RWPE1 (cell line): ENCODE measurements around the gene RGS5.

Source experiments
- CTCF ChIA-PET: fragments of 350-600 bp; sonication (Branson Sonifier 250); formaldehyde crosslinking; extraction: SDS; loops from one replicate; lab custom pipeline; 2021; lab: Yijun Ruan, JAX
- POLR2A ChIA-PET: fragments of 400-600 bp; formaldehyde crosslinking; extraction: SDS; loops from one replicate; lab custom pipeline; 2020; ENCODE audit warnings: antibody characterized with exemption; ENCODE audit not compliant: low non-redundant PET; lab: Yijun Ruan, JAX
- DNase-seq: peaks from one replicate; pipeline ENCODE4 v3.0.0; 2012; ENCODE audit warnings: low spot score
- H3K27ac ChIP-seq: fragments of 450-650 bp; 2 replicates; pipeline ENCODE4 v1.5.1; 2017
- CTCF ChIP-seq: fragments of 450-650 bp; conservative IDR thresholded peaks from 2 replicates; pipeline ENCODE4 v1.5.1; 2017; ENCODE audit warnings: low read depth, mild to moderate bottlenecking

RGS5 gene

DNA sequence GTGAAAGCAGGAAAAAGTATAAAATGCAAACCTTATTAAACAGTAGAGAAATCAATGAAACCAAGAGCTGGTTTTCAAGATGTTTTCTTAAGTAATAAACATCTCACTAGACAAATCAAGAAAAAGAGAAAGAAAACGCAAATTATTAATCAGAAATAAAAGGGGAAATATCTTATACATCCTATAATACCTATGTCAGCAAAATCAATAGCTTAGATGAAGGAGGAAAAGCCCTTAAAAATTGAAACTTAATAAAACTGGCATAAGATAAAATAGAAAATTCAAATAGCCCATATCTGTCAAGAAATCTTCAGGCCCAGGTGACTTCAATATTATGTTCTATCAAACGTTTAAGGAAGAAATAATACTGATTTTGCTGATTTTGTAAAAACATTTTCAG, 74.4 kb downstream of the RGS5 start:
- TF ChIP-seq CTCF: no peak
- no peak overlapping the region for H3K27ac ChIP-seq
- ChIA-PET CTCF (interaction anchor here (0.6 kb wide), 1 partner anchor 43 kb away, joined by 3 read pairs; no protein-coding TSS in a partner anchor), POLR2A (no interaction called here)
- no peak for DNase-seq

GRCh38 chr1:163124812-163125211, 77.9 kb downstream of the RGS5 start:
- CTCF ChIA-PET: no interaction called here

GRCh38 chr1:163120372-163120771, 82.3 kb downstream of the RGS5 start:
- TF ChIP-seq CTCF: no peak
- ChIA-PET POLR2A (no interaction called here), CTCF (interaction anchor here (0.7 kb wide), 1 partner anchor 13 kb away, joined by 4 read pairs; no protein-coding TSS in a partner anchor)
- no peak for DNase-seq
- no peak overlapping the region for H3K27ac ChIP-seq

More at GRCh38 chr1:163124812-163125211, 77.9 kb downstream of the RGS5 start:
- DNase-seq: no peak
- POLR2A ChIA-PET: no interaction called here
- TF ChIP-seq CTCF: no peak
- no peak overlapping the region for H3K27ac ChIP-seq

- no peak for TF ChIP-seq CTCF
- no peak overlapping the region for H3K27ac ChIP-seq
- ChIA-PET CTCF (no interaction called here), POLR2A (no interaction called here)
- no peak for DNase-seq
These were observed 83.0 kb downstream of the RGS5 start for GRCh38 chr1:163119707-163120106.

DNA sequence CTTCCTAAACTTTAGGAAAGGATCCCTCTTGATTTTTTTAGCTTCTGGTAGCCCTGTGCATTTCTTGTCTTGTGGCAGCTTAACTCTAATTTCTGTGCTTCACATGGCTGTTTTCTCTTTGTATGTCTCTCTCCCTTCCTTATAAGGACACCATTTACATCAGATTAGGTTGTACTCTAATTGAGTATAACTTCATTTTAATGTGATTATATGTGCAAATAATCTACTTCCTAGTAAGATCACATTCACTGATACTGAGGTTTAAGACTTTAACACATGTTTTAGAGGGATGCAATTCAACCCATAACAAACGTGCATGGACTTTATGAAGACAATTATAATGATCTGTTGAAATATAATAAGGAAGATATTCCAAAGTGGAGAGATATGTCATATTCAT, 86.8 kb downstream of the RGS5 start:
- ChIA-PET CTCF (no interaction called here), POLR2A (no interaction called here)
- no peak for TF ChIP-seq CTCF
- no peak for DNase-seq
- no peak overlapping the region for H3K27ac ChIP-seq

- POLR2A ChIA-PET: interaction anchor here (0.5 kb wide), 1 partner anchor 368 kb away, joined by 4 read pairs; no protein-coding TSS in a partner anchor
- CTCF ChIA-PET: interaction anchor here (0.6 to 0.7 kb wide), 2 partner anchors 122 to 245 kb away, joined by 4 to 6 read pairs; no protein-coding TSS in a partner anchor
- DNase-seq: no peak
- TF ChIP-seq CTCF: no peak
- H3K27ac ChIP-seq: no peak overlapping the region
These were observed 95.1 kb downstream of the RGS5 start for GRCh38 chr1:163107655-163108054.
